GM21528 (cell line): Measurements from ENCODE around the gene LRBA.
"Not testable (repeated sequence)": the region's sequence is repeated elsewhere in the genome, so short reads cannot be mapped to it uniquely, and the experiment has no call there.

Source experiments
- ATAC-seq: cut with Tn5 transposase; IDR thresholded peaks from one replicate; pipeline ENCODE4 v1.9.1; 2021; ENCODE audit warnings: mild to moderate bottlenecking, moderate library complexity; ENCODE audit not compliant: unreplicated experiment, low FRiP score

Gene LRBA

DNA sequence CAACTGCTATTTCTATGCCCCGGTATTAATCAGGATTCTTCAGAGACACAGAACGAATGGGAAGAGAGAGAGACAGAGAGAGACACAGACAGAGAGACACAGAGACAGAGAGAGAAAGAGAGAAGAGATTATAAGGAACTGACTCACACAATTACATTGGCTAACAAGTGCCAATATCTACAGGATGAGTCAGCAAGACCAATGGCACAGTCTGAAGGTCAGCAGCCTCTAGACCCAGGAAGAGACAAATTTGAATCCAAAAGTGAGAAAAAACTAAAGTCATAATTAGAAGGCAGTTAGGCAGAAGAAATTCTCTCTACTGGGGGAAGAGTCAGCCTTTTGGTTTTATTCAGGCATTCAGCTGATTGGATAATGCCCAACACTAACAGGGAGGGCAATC lies 245.8 kb downstream of the LRBA start:
- no peak for ATAC-seq

DNA sequence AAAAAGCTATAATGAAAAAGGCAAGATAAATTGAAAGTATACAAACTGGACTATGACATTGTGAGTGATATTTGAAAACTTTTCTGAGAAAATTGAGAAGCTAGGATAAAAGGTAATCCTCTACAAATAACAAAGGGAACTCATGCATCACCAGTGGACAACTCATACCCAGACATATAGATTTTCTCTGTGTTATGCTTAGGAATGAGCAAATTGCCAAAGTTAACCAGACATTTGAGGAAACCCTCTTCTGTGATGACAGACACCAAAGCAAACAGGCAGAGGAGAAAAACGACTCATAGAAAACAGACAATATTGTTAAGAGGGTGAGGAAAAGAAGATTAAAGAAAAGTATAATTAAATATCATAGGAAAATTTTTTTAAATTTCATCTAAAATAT lies 246.6 kb downstream of the LRBA start:
- no peak for ATAC-seq

DNA sequence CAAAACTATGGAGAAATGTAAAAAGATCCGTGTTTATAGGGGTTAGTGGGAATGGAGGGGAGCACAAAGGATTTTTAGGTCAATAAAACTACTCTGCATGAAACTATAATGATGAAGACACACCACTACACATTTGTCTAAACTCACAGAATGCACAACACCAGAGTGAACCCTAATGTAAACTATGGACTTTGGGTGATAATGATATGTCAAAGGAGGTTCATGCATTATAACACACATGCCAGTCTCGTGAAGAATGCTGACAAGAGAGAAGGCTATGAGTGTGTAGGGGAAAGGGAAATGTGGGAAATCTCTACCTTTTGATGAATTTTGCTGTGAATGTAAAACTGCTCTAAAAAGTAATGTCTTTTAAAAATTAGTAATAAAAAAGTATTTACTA lies 249.9 kb downstream of the LRBA start:
- no peak for ATAC-seq

DNA sequence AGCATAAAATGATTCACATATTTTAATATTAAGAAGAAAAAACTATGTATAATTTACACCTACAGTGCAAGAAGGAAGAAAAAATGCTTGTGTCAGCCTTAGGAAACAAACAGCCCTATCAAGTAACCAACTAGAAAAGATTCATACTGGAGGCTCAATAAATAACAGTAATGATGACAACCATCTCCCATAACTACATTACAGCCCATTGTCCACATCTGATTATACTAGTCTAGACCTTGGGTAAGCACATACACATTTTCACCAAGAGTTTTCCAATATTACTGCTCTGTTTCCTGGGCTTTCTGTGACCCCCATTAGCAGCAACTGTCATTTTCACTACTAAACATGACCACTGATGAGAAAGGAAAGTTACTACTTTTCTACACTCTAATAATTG lies 263.4 kb downstream of the LRBA start:
- no peak for ATAC-seq

DNA sequence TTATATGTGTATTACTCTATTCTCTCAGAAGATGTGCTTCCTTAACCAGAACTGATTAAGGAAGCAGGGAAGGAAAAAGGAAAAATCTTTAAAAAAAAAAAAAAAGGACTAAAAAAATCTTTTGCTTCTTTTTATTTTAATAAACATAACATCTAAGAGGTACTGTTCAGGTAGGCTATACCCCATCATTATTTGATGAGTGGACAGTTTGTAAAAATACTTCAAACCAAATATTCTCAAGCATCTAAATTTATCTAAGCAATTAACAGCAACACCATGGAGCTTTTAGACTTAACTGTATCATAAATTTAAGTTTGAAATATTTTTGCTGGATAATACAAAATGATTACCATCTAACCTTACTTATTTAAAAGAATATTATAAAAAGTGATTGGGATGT lies 264.3 kb downstream of the LRBA start:
- no peak for ATAC-seq

DNA sequence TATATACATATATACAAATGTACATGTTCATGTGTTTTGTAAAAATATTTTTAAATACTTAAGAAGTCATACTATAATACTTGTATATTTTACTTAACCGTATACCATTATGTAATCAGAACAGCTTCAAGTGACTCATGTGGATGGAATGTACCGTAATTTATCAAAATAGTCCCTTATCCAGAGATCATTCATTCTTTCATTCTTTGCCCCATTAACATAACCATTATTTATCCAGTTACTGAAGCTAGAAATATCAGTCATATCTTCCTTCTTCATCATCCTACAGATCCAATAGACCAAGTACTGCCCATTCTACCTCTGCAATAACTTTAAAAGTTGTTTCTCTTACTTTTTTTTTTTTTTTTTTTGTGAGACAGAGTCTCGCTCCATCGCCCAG lies 268.9 kb downstream of the LRBA start:
- no peak for ATAC-seq

DNA sequence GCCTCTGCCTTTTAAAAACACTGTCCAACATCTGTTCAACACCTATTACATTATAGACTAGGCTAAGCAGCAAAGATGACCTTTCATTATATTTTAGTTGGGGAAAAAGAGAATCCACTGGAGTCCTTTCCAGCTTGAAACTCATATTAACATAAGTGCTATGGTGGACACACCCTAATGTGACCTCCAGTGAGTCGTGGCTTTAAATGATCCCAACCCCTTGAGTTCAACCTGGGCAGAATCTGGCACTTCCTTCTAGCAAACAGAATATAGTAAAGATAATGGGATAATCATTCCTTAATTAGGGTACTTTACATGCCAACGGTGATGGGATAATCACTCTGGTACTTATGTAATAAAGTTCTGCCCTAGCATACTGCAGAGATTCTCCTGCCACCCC lies 270.5 kb downstream of the LRBA start:
- ATAC-seq, result no peak

DNA sequence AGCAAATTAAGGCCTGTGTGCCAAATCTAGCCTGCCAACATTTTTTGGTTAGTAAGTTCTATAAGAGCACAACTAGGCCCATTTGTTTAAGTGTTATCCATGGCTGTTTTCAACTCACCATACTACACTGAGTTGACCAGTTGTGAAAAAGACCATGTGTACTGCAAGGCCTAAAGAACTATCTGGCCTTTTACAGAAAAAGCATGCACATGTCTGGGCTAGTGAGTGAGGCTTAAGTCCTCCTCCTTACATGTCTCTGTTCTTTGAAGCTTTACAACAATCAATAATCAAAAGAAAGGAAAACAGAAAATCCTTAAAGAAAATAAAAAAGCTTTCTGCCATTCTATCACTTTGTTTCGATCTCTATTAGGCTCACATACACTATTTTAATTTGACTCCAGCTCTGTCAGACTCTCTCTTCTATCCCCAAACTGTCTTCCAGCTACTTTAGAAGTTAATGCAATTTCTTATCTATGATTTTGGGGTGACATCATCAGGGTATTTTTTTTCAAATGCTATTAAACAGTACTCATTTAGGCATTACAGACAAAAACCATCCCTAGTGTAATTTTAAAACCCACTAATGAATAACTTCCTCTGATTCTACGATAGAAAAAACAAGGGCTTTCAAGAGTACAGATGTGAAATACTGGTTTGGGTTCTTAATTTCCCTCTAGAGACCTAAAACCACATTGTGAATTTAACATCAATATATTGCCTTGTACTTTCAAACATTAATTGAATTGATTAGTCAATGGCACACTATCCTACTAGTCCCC lies 271.3 kb downstream of the LRBA start:
- no peak for ATAC-seq

DNA sequence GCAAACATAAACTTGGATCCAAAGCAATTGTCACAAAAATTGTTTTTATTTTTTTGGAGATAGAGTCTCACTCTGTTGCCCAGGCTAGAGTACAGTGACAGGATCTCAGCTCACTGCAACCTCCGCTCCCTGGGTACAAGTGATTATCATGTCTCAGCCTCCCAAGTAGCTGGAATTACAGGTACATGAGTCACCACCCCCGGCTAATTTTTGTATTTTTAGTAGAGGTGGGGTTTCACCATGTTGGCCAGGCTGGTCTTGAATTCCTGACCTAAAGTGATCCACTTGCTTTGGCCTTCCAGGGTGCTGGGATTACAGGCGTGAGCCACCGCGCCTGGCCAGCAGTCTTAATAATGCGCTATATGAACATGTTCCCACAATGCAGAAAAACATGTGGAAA lies 272.2 kb downstream of the LRBA start:
- not testable (repeated sequence) for ATAC-seq

DNA sequence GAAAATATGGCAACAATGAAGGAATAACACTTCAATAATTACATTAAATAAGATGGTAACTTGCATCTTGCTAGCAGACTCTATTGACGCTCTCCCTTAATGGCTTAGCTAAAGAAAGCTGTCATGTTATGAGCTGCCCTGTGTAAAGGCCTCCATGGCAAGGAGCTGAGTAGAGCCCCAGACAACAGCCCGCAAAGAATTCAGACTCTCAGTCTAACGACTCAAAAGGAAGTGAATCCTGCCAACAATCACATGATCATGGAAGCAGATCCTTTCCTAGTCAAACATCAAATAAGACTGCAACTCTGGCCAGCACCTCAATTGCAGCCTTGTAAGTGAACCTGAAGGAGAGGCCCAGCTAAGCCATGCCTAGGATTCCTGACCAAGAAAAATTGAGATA lies 275.5 kb downstream of the LRBA start:
- no peak for ATAC-seq

DNA sequence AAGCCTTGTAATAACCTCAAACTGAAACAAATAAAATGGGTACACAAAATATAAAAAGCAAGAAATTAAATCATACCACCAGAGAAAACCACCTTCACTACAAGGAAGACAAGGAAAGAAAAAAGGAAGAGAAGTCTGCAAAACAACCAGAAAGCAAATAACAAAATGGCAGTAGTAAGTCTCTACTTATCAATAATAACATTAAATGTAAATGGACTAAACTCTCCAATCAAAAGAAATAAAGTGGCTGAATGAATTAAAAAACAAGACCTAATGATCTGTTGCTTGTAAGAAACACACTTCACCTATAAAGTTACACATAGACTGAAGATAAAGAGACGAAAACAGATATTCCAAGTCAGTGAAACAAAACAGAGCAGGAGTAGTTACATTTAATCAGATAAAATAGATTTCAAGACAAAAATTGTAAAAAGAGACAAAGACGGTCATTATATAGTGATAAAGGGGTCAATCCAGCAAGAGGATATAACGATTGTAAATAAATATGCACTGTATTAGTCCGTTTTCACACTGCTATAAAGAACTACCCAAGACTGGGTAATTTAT lies 289.0 kb downstream of the LRBA start:
- no peak for ATAC-seq

DNA sequence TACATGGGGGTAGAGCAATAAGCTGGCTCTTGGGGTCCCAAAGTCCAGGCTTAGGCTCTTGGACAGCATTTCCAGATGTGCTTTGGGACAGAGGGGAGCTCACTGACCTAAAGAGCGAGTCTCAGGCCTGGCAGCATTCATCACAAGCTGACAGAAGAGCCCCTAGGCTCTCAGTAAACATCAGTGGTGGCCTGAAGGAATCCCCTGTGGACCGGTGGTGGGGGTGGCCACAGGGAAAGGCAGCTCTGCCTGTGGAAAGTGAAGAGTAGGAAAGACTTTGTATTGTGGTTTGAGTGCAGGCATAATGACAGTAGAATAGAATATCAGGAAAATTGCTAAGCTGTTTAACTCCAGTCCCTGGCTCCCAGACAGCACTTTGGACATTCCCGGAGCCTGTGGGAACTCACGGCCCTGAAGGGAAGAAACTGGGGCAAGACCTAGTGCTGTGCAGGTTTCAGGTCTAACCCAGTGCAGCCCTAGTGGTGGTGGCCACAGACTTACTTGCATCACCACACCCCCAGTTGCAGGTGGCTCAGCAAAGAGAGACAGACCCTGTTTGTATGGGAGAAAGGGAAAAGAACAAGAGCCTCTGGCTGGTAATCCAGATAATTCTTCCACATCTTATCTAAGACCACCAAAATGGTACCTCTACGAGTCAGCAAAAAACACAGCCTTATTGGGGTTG lies 291.2 kb downstream of the LRBA start:
- ATAC-seq, result no peak

DNA sequence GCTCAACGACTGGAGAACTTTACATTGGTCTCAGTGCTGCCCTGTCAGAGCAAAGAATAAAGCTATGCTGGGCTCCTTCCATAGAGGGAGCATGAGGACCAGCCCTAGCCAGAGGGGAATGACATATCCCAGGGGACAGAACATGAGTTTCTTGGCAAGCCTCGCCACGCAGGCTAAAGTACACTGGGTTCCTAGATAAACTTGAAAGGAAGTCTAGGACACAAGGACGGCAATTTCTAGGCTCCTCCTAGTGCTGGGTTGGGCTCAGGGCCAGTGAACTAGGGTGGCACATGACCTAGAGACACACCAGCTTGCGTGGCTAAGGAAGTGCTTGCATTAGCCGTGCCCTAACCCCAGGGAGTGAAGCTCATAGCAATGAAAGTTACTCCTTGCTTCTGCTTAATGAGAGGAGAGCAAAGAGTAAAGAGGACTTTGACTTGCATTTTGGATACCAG lies 292.1 kb downstream of the LRBA start:
- no peak for ATAC-seq

DNA sequence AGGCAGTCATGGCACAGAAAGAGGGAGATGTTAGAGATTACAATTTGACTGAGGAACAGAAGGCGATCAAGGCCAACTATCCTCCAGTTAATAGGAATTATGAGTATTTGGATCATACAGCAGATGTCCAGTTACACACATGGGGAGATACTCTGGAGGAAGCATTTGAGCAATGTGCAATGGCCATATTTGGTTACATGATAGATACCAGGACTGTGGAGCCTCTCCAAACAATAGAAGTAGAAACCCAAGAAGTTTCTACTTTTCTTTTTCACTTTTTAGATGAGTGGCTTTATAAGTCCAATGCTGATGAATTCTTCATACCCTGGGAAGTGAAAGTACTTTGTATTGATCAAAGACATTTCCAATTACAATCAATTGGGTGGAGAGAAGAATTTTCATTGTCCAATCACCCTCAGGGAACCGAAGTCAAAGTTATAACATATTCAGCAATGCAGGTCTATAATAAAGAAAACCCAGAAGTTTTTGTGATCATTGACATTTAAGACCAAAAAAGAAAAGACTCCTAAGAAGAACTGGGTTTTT lies 294.0 kb downstream of the LRBA start:
- ATAC-seq, result peak; percentile 67

DNA sequence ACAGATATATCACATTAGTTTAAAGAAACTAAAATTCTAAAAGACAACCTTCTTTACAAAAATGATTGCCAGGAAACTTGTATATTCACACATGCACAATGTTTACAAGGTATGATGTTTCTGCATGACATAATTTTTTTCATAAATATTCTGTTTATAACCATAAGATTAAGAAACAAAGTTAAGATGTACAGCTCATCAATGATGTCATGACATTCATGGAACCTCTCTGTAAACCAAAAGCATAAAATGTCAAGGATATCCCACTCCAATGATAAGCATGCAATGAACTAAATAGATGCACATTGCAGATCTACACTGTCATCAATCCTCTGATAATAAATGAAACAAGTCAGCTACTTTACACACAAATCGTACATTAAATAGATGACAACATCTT lies 297.1 kb downstream of the LRBA start:
- no peak for ATAC-seq

DNA sequence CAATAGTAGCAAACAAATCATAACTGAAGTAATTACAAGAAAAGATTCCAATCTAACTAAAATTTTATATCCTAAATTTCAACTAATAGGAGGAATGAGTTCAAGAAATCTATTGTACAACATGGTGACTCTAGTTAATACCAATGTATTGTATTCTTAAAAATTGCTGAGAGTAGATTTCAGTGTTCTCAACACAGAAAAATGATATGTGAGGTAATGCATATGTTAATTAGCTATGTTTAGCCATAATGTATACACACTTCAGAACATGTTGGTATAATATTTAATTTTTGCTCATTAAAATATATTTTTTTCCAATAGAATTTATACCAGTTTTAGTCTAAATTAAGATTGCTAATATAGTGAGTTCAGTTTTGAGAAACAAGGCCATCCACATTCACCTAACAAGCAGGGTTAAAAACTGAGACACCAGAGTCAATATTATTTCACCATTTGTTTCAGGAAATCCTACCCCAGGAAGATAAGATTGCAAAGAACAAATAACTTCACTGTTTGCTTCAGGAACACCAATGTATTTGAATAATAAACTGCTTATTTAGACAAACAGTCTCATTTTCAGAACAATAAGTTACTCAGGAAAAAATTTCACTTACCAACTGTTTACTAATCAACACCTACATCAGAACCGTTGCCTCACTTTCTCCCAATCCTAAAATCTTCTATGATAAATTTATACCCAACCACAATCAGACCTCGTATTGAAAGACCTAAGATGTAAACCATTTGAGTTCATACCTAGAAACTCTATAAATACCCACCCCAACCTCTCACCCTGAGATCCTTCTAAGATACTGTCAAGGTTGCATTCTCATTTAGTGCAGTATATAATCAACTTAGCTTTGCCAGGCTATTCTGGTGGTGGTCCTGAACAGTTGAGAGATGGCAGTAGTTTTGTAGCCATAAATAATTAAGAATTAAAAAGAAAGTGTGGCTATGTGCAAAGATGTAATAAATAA lies 300.3 kb downstream of the LRBA start:
- no peak for ATAC-seq

DNA sequence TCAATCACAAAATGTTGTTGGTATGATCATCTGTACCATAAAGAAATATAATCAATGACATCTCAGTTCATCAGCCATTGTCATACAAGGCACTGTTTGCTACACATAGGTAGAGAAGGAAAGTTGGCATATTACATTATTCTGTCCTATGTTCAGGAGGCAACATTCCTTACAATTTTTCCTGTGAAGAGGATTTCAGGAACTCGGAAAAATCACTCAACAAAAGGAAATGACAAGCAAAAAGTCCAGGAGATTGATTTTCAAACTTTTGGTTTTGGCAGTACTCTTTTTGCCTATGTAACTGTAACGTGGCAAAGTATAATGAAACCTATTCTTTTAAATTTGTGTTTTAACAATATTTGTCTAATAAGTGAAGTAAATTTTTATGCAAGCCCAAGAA lies 301.8 kb downstream of the LRBA start:
- ATAC-seq, result no peak

DNA sequence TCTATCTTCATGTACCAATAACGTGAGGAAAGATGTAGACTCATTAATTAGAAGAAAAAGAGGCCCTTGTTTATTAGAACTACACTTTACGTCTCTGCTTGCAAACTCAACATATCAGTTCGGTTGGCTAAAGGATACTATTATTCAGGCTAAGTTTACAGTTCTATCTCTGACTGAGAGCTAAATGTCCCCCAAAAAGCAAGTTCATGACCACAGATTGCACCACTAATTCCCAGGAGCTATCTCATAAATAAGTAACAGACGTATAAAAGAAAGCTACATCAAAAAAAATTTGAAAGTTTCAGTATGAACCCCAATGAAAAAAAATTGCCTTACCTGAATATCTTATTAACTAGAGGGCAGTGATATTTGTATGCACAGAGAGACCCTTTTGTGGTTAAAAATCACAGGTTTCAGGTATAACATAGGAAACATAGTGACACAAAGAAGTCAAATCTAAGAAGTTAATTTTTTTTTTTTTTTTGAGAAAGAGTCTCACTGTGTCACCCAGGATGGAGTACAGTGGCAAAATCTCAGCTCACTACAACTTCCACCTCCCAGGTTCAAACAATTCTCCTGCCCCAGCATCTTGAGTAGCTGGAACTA lies 304.2 kb downstream of the LRBA start:
- ATAC-seq, result no peak

DNA sequence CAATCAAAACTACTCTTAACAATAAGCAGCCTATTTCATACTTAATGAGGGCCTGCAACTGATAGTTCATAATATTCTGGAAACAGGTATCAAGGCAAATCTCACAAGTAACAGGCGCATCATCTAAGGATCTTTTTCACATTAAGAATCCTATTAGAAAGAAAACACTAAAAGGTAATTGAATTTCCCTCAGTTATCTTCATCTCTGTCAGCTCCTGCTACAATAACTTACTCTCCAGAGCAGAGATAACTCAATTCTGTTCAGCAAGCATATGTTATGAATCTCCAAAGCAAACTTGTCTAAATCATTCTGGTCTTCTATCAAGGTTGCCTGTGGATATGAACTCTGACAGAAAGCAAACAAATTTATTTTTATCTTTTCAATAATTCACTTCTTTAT lies 307.1 kb downstream of the LRBA start:
- ATAC-seq, result no peak

DNA sequence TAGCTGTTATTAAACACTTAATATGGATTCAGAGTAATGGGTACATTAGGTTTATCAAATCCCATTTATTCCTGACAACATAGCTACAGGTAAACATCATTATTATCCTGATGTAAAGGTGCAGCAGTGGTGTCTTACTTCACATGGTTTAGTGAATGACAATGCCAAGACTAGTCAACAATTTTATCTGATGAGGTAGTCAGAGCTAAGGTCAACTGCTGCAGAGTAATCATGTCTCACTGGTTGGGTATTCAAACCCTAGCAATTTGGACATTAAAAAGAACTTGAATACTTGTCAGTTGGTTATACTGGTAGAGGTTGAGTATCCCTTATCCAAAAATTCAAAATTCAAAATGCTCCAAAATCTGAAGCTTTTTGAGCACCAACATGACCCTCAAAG lies 315.5 kb downstream of the LRBA start:
- no peak for ATAC-seq
